Measurements from ENCODE around the gene THUMPD3. TPM values are rescaled to one million over a fixed set of nuclear protein-coding genes. Genes with fewer than 3 reads are reported as not detected.
A peak's percentile ranks its signal among the peaks of the same experiment; 100 is the strongest.

THUMPD3 gene
- total RNA-seq, 1 experiment from 2014 or later: 58.4 TPM

DNA sequence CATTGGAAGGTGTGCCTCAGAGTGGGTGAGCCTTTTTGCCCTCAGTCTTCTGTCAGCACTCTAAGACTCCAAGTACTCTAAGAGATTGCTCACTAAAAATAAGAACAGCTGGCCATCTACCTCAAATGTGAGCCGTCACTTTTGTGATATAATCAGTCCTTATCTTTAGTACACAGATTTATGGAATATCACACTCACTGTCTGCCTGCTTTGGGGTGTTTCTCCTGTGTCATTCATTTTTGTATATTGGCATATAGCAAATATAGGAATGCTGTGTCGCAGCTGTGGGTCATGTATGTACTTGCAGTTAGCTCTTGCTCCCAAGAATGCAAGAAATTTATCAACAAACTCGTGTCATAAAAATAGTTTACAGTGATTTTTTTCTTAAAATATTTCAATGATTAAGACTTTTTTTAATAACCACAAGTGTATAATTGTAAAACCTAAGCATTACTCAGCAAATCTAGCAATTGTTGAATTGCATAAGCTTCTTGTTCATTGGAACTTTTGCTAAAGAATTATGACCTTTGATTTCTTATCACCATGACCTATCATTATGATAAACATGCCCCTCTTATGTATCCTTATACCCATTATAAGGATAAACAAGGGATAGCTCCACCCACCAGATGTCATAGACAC lies 53.4 kb downstream of the THUMPD3 start:
- Histone ChIP-seq H4K20me1 (ENCODE audit: control insufficient read depth, insufficient read depth, insufficient read length) (peaks cover 3% of the 10 kb centered on the region), H3T11ph (ENCODE audit: low read length) (no peak overlapping the region)
- DNase-seq: no peak

More for the DNA sequence above, 53.4 kb downstream of the THUMPD3 start:
- no peak for TF ChIP-seq CTCF (conservative IDR thresholded peaks at IDR 0.05)
- H3K79me2 ChIP-seq (ENCODE audit: insufficient read depth, low read length): peaks cover 64% of the 10 kb centered on the region; the same call in 1 of the 2 replicates
- Mint-ChIP-seq H3K9me3 (no peaks in the 10 kb centered on the region), H3K36me3 (ENCODE audit: insufficient read depth in 1 of 3, low read depth in 3 of 3) (peaks cover 4 to 23% (median 11%) of the 10 kb centered on the region in 3 experiments; a peak in 5 of 7 replicates), H3K27me3 (ENCODE audit: low read depth) (no peaks in the 10 kb centered on the region), H3K4me3 (no peak overlapping the region), H3K4me1 (peaks cover 12 to 15% of the 10 kb centered on the region in 2 experiments), H3K27ac (peak overlapping the region in 1 of 3 experiments; percentile 82; a peak in 3 of 7 replicates)
- H3K9me3 ChIP-seq (ENCODE audit: control insufficient read depth, low read depth, low read length): no peaks in the 10 kb centered on the region
- H2AK5ac ChIP-seq (ENCODE audit: insufficient read length, low read length): no peak overlapping the region
- no peak overlapping the region for H2BK12ac ChIP-seq (ENCODE audit: insufficient read length, low read depth, low read length)
- no peak overlapping the region for H3K9ac ChIP-seq (ENCODE audit: extremely low read depth, insufficient read length, low read length)
- no peak overlapping the region for H2BK120ac ChIP-seq (ENCODE audit: low read depth, low read length, poor library complexity, severe bottlenecking)
- H3K4me2 ChIP-seq (ENCODE audit: insufficient read depth, insufficient read length, low read length): no peak overlapping the region
- H2BK20ac ChIP-seq (ENCODE audit: low read depth, low read length, poor library complexity, severe bottlenecking): no peak overlapping the region
- no peak overlapping the region for H3K56ac ChIP-seq (ENCODE audit: insufficient read length, low read depth, low read length)
- H4K8ac ChIP-seq (replicated peaks; ENCODE audit: insufficient read length, low read depth, low read length): no peak overlapping the region
- H3K27me3 ChIP-seq (ENCODE audit: insufficient read depth, low read length): no peaks in the 10 kb centered on the region
- no peak overlapping the region for H3K23ac ChIP-seq (ENCODE audit: insufficient read length, low read depth, low read length)
- H2AFZ ChIP-seq (ENCODE audit: low read length): no peak overlapping the region
- no CpG with 5 or more reads among the region's 3 CpGs for WGBS (ENCODE audit: extremely low coverage, insufficient read length, low lambda C conversion rate)
- H3K14ac ChIP-seq (ENCODE audit: insufficient read depth, low read length): no peak overlapping the region
- H4K5ac ChIP-seq (ENCODE audit: insufficient read length, low read depth, low read length): no peak overlapping the region
- no peaks in the 10 kb centered on the region for H3K79me1 ChIP-seq (ENCODE audit: insufficient read depth, low read depth, low read length, poor library complexity, severe bottlenecking)
- no peak overlapping the region for H3K18ac ChIP-seq (ENCODE audit: insufficient read length, low read depth, low read length)
- H2BK5ac ChIP-seq (ENCODE audit: insufficient read length, low read length): no peak overlapping the region
- no peak overlapping the region for H2BK15ac ChIP-seq (ENCODE audit: low read depth, low read length)
- H3K27ac ChIP-seq (ENCODE audit: insufficient read length, low read depth, low read length): no peak overlapping the region
- no peak overlapping the region for H4K91ac ChIP-seq (ENCODE audit: insufficient read length, low read depth, low read length)
- no peak overlapping the region for H3K4ac ChIP-seq (ENCODE audit: low read depth, low read length)
- no peaks in the 10 kb centered on the region for H3K23me2 ChIP-seq (ENCODE audit: insufficient read length, low read depth, low read length, poor library complexity, severe bottlenecking)
- H3K4me1 ChIP-seq (ENCODE audit: insufficient read depth, low read length): no peaks in the 10 kb centered on the region; the same call in 1 of the 2 replicates
